ENCODE data around the gene OR56A4. TPM values are rescaled to one million over a fixed set of nuclear protein-coding genes. Genes with fewer than 3 reads are reported as not detected.

Gene OR56A4
- polyA plus RNA-seq, 3 donors, result not detected

GRCh38 chr11:6006395-6006794, 351 bp downstream of the OR56A4 start:
- peaks cover 8% of the 10 kb centered on the region for H3K4me1 Mint-ChIP-seq
- H3K4me3 ChIP-seq (replicated peaks in 1 of 3; ENCODE audit: low read depth in 2 of 3, low read length in 3 of 3), result no peak overlapping the region
- H3K9me3 Mint-ChIP-seq, result peaks cover 0 to 3% (median 0%) of the 10 kb centered on the region in 7 donors
- no peak overlapping the region for H3K4me2 ChIP-seq (replicated peaks; ENCODE audit: extremely low read depth, low read length, poor library complexity, severe bottlenecking)
- no peaks in the 10 kb centered on the region for H3K36me3 ChIP-seq (replicated peaks in 1 of 2; ENCODE audit: control insufficient read depth in 1 of 2, insufficient read depth in 2 of 2, low read length in 2 of 2)
- no peak overlapping the region for H3K4me3 Mint-ChIP-seq
- intact Hi-C loops (cut with micrococcal nuclease), result no loop called here
- peaks cover 0 to under 1% of the 10 kb centered on the region in 2 donors for H3K9me3 ChIP-seq (replicated peaks in 1 of 2; ENCODE audit: control insufficient read depth in 1 of 2, insufficient read depth in 1 of 2, low read length in 2 of 2)
- no peak overlapping the region for H3K27ac ChIP-seq (ENCODE audit: low read depth in 1 of 2, low read length in 2 of 2)
- H3K36me3 Mint-ChIP-seq, result no peaks in the 10 kb centered on the region
- no peak overlapping the region for H3K9ac ChIP-seq (ENCODE audit: insufficient read depth, low read length, poor library complexity, severe bottlenecking)
- H3K4me1 ChIP-seq (ENCODE audit: control insufficient read depth in 1 of 2, insufficient read depth in 2 of 2, low read length in 2 of 2), result peaks cover under 1% of the 10 kb centered on the region in 2 donors
- TF ChIP-seq CTCF (IDR thresholded peaks at IDR 0.05), result no peak
- no peaks in the 10 kb centered on the region for H3K79me2 ChIP-seq (ENCODE audit: insufficient read depth, low read length)
- peaks cover 0 to 10% of the 10 kb centered on the region in 2 donors for H3K27me3 ChIP-seq (ENCODE audit: control insufficient read depth in 2 of 2, insufficient read depth in 2 of 2, low read length in 2 of 2)
- H3K27ac Mint-ChIP-seq, result no peak overlapping the region
- no peak overlapping the region for H2AFZ ChIP-seq (ENCODE audit: insufficient read depth, low read depth, low read length, poor library complexity, severe bottlenecking)
- no peak for DNase-seq
- no peaks in the 10 kb centered on the region for H4K20me1 ChIP-seq (ENCODE audit: insufficient read depth, low read length)
- peaks cover 0 to 26% (median 5%) of the 10 kb centered on the region in 3 donors for H3K27me3 Mint-ChIP-seq (ENCODE audit: low read depth in 3 of 3)

- H3K4me2 ChIP-seq (replicated peaks; ENCODE audit: extremely low read depth, low read length, poor library complexity, severe bottlenecking), result no peak overlapping the region
- H3K79me2 ChIP-seq (ENCODE audit: insufficient read depth, low read length), result no peaks in the 10 kb centered on the region
- H3K9me3 Mint-ChIP-seq, result peaks cover 0 to 4% (median 0%) of the 10 kb centered on the region in 7 donors
- H3K4me3 ChIP-seq (replicated peaks in 1 of 3; ENCODE audit: low read depth in 2 of 3, low read length in 3 of 3), result no peak overlapping the region
- no peak for TF ChIP-seq CTCF (IDR thresholded peaks at IDR 0.05)
- no peak overlapping the region for H3K27ac ChIP-seq (ENCODE audit: low read depth in 1 of 2, low read length in 2 of 2)
- H3K27ac Mint-ChIP-seq, result peak overlapping the region in 1 of 7 donors; percentile 3
- no peaks in the 10 kb centered on the region for H3K4me1 ChIP-seq (ENCODE audit: control insufficient read depth in 1 of 2, insufficient read depth in 2 of 2, low read length in 2 of 2)
- no peaks in the 10 kb centered on the region for H4K20me1 ChIP-seq (ENCODE audit: insufficient read depth, low read length)
- no peaks in the 10 kb centered on the region for H3K36me3 Mint-ChIP-seq
- DNase-seq, result no peak
- no peak overlapping the region for H3K4me3 Mint-ChIP-seq
- no peaks in the 10 kb centered on the region for H3K4me1 Mint-ChIP-seq
- 41% methylated on average over 5 of the region's 7 CpGs for WGBS (ENCODE audit: insufficient coverage)
- H3K9ac ChIP-seq (ENCODE audit: insufficient read depth, low read length, poor library complexity, severe bottlenecking), result no peak overlapping the region
- H3K9me3 ChIP-seq (replicated peaks in 1 of 2; ENCODE audit: control insufficient read depth in 1 of 2, insufficient read depth in 1 of 2, low read length in 2 of 2), result no peaks in the 10 kb centered on the region
- no peaks in the 10 kb centered on the region for H3K36me3 ChIP-seq (replicated peaks in 1 of 2; ENCODE audit: control insufficient read depth in 1 of 2, insufficient read depth in 2 of 2, low read length in 2 of 2)
- intact Hi-C loops (cut with micrococcal nuclease), result no loop called here
- no peak overlapping the region for H2AFZ ChIP-seq (ENCODE audit: insufficient read depth, low read depth, low read length, poor library complexity, severe bottlenecking)
- H3K27me3 ChIP-seq (ENCODE audit: control insufficient read depth in 2 of 2, insufficient read depth in 2 of 2, low read length in 2 of 2), result peaks cover 0 to 13% of the 10 kb centered on the region in 2 donors
- peaks cover 2 to 23% (median 8%) of the 10 kb centered on the region in 3 donors for H3K27me3 Mint-ChIP-seq (ENCODE audit: low read depth in 3 of 3)
These were observed 4.5 kb downstream of the OR56A4 start for GRCh38 chr11:6002202-6002699.

All from CD14-positive monocyte (primary cell).